Measurements from ENCODE around the gene TNFRSF9.

DNA sequence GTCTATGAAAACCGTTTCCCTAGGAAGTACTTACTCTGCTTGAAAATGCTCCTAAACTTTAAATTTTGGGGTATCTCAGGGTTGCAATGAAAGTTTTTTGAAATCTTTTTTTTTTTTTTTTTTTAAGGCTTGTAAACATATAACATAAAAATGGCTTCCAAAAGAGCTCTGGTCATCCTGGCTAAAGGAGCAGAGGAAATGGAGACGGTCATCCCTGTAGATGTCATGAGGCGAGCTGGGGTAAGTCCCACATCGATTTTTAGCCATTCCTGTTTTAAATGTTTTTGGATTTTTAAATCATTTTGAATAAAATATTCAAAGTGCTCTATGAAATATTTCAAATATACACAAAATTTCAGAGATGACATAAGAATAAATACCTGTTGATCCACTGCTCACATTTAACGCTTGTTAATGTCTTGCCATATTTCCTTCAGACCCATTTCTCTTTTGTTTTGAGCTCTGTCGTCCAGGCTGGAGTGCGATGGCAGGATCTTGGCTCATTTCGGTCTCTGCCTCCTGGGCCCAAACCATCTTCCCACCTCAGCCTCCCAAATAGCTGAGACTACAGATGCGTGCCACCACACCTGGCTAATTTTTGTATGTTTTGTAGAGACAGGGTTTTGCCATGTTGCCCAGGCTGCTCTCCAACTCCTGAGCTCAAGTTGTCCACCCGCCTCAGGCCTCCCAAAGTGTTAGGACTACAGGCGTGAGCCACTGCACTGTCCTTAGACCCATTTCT, 22.2 kb upstream of the TNFRSF9 start:
- no peak for TF ChIP-seq EP300 (IDR thresholded peaks at IDR 0.05; ENCODE audit: low read depth)
- no peak for TF ChIP-seq CTCF (IDR thresholded peaks at IDR 0.05)
- TF ChIP-seq POLR2A (IDR thresholded peaks at IDR 0.05), result no peak

Measured in transverse colon (tissue), 3 donors.